HG03521 (cell line): ENCODE data around the gene PNMA5.
"Not testable (repeated sequence)": the region's sequence is repeated elsewhere in the genome, so short reads cannot be mapped to it uniquely, and the experiment has no call there.

Experiments used
- ATAC-seq: cut with Tn5 transposase; IDR thresholded peaks from one replicate; pipeline ENCODE4 v1.9.1; 2021; ENCODE audit warnings: mild to moderate bottlenecking, moderate library complexity; ENCODE audit not compliant: unreplicated experiment

Gene PNMA5

GRCh38 chrX:152993933-152994332 is at the start of gene PNMA5:
TSS of gene PNMA5 (minus strand) at chrX:152994116. CDS start at chrX:152991598, 2,518 bp downstream.
- ATAC-seq: no peak

DNA sequence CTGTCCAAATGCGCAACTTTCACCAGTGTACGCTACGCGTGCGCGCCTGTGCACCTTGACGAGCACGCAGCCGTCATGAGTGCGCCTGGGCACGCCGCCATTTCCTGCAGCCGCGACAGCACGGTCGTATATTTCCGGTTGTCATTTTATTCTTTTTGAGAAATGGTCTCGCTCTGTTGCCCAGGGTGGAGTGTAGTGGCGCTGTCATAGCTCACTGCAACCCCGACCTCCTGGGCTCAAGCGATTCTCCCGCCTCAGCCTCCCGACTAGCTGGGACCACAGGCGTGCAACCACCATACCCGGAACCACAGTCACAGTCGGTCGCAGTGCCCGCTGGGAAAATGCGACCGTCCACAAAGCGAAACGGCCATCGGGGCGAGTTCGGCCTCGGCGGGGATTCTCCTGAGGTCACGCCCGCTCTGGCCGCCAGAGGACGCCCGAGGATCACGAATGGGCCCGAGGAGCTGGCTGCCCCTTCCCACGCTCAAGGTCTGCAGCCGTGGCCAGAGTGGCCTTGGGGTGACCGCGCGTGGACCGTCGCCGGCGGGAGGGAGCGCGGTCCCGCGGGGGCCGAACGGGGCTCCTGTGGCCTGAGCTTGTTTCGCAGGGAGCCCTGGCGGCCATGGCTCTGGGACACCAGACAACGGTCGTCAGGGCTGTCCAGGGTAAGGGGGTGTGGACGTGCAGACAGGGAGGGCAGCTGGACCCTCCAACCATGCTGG is 38.6 kb upstream of the PNMA5 start:
- peak; percentile 79 for ATAC-seq

GRCh38 chrX:153030801-153031200 is 36.9 kb upstream of the PNMA5 start:
- ATAC-seq: no peak

- no peak for ATAC-seq
Observed at GRCh38 chrX:153029875-153030274, 36.0 kb upstream of the PNMA5 start.

DNA sequence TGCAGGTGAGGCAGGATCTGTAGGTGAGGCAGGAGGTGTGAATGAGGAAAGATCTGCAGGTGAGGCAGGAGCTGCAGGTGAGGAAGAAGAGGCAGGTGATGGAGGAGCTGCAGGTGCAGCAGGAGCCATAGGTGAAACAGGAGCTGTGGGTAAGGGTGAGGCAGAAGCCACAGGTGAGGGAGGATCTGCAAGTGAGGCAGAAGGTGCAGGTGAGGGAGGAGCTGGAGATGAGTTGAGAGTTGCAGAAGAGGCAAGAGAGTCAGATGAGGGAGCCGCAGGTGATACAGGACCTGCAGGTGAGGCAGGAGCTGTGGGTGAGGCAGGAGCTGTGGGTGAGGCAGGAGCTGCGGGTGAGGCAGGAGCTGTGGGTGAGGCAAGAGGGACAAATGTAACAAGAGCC is 35.2 kb upstream of the PNMA5 start:
- ATAC-seq: no peak

GRCh38 chrX:153028487-153028886 is 34.6 kb upstream of the PNMA5 start:
- ATAC-seq: not testable (repeated sequence)

GRCh38 chrX:153026501-153026900 is 32.6 kb upstream of the PNMA5 start:
- ATAC-seq: not testable (repeated sequence)

DNA sequence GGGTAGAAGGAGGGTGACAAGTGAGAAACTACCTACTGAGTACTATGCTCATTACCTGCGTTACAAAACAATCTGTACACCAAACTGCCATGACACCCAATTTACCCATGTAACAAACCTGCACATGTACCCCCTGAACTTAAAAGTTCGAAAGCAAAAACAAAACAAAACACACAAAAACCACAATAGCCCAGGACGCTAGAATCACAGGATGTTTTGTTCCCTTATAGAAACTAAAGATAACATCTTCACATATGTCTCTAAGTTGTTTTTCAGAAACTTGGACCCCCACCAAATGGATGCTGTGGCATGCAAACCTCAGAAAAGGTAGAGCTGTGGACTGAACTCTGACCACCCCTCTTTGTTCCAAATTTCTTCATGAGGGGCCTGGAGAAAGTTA is 25.2 kb upstream of the PNMA5 start:
- ATAC-seq: no peak

- ATAC-seq: not testable (repeated sequence)
Observed at GRCh38 chrX:153017174-153017573, 23.3 kb upstream of the PNMA5 start.

DNA sequence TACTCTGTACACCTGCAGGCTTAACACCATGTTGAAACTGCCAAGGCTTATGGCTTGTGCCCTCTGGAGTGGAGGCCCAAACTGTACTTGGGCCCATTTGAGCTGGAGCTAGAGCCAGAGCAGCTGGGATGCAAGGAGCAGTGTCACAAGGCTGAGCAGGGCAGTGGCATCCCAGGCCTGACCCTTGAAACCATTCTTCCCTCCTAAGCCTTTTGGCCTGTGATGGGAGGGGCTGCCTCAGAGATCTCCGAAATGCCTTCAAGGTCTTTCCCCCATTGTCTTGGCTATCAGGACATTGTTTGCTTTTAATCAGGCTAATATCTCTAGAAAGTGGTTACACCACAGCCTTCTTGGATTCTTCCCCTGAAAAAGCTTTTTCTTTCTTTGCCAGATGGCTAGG is 10.9 kb upstream of the PNMA5 start:
- ATAC-seq: no peak

GRCh38 chrX:153003981-153004380 is 10.1 kb upstream of the PNMA5 start:
- ATAC-seq: no peak

DNA sequence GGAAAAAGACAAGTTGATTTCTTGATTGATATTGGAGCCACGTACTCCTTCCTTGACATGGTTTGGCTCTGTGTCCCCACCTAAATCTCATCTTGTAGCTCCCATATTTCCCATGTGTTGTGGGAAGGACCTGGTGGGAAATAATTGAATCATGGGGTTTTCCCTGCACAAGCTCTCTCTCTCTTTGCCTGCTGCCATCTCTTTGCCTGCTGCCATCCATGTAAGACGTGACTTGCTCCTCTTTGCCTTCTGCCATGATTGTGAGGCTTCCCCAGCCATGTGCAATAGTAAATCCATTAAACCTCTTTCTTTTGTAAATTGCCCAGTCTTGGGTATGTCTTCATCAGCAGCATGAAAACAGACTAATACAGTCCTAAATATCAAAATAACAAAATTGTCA is 8.3 kb upstream of the PNMA5 start:
- ATAC-seq: not testable (repeated sequence)

DNA sequence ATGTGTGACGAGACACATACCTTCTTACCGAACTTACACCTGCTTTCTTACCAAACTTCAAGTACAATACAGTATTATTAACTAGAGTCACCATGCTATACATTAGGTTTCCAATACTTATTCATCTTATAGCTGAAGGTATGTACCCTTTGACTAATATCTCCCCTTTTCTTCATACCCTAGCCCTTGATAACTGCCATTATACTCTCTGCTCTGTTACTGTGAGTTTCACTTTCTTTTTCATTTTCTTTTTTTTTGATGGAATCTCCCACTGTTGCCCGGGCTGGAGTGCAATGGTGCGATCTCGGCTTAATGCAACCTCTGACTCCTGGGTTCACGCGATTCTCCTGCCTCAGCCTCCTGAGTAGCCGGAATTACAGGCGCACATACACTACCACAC is 3.4 kb upstream of the PNMA5 start:
- ATAC-seq: no peak

DNA sequence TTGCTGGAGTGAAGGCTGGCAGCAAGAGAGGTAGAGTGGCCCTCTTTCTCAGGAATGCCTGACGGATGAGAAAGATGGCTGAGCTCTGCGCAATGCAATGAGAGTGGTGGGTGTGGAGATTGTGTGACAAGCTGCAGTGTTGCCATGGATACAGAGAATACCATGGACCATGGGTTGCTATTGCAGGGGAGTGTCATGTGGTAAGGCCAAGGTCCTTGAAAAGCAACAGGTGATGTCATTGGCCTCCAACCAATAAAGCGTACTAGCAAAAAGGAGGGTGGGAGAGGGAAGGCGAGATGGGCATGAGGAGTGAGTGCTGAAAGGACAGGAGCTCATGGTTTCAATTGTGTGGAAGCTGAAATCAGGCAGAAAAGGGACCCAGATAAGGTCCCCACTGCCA is 1.8 kb downstream of the PNMA5 start:
- ATAC-seq: no peak

DNA sequence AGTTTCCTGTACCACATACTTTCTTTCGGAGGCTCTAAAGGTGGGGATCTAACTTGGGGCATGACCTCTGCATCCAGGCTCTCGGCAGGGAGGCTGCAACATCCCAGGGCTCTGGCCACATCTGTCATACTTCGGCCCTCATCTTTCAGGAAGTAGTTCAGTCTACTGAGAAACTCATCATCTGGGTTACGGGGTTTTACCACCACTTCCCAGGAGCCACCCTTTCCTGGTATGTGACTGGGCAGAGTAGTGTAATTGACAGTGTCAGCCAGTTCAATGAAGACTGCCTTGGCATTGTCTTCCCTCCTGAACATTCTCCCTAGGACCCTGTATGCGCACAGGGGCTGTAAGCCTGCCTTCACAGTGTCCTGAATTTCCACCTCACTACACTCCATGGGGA is 2.8 kb downstream of the PNMA5 start:
- ATAC-seq: no peak

DNA sequence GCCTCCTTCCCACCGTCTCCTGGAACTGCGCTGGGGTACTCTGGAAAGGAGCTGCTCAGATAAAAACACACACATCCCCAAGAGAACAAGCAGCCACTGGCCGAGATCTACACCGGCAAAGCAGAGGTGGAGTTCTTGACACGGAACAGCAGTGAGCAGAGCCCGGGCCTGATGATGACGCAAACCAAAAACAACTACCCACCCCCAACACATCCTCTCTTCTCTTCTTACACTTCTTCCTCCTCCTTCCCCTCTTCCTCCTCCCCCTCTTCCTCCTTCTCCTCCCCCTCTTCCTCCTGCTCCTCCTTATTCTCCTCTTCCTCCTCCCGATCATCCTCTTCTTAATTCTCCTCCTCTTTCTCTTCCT is 4.6 kb downstream of the PNMA5 start:
- ATAC-seq: no peak

DNA sequence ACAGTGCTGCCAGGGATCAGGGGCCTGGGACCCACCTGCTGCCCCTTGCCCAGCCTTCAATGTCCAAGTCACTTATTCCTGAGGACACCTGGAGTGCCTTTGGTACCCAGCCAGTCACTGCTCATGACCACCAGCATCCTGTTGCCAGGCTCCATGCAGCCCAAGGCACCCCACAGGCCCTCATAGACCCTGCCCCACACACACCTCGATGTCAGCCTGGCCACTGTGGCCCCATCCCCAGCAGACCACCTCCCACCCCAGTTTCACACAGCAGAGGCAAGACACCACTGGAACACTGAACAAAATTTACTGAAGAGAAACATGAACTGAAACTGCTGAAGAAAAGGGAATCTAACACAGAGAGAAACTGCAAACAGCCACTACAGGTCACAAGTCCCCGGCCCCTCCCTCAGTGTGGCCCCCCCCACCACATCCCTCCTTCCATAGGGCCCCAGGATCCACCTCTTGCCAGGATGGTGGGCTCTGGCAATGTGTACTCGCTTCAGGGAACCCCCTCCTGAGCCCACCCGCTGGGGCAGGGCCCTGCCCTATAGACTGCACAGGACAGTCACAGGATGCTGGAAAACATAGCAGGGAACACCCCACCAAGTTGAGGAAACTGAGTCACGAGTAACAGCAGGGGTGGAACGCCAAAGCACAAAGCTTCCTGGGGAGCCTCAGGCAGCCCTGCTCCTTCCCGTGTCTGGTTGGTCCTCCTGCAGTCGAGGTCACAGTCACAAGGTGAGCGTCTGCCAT is 5.2 kb downstream of the PNMA5 start:
- no peak for ATAC-seq

DNA sequence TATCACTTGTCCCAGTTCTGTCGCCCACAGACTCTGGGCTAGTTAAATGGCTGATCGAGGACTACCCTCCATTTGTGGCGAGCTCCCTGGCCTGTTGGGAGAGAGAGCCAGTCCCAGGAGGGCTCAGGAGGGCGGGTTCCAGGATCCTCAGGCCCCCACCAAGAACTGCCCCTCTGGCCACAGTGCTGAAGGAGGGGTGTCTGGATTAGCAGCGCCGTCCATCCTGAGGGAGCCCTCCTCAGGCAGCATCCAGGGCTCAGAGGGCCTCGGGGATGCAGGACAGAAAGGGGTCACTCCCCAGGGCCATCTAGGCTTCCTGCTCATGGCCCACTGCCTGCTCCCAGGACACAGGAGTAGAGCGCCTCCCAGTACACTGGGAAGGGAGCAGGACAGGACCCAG is 6.1 kb downstream of the PNMA5 start:
- ATAC-seq: no peak

DNA sequence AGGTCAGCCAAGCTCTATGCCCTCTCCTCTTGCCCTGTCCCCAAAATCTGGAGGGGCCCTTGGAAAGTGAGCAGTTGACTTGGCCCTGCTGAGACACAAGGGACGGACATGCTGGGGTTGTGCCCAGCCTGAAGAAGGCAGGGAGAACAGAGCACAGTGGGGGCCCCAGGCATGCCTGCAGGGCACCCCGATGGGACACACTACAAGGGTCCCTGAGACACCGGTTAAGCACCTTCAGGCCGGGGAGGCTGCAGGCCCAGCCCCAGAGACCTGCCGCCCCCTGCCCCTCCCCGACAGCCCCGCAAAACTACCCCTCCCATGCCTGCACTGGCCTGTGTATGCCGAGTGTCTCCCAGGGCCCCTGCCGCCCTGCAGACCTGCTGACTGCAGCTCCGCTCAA is 6.8 kb downstream of the PNMA5 start:
- not testable (repeated sequence) for ATAC-seq

GRCh38 chrX:152985383-152985782 is 8.5 kb downstream of the PNMA5 start:
- not testable (repeated sequence) for ATAC-seq

GRCh38 chrX:152968193-152968592 is 25.7 kb downstream of the PNMA5 start:
- ATAC-seq: no peak

DNA sequence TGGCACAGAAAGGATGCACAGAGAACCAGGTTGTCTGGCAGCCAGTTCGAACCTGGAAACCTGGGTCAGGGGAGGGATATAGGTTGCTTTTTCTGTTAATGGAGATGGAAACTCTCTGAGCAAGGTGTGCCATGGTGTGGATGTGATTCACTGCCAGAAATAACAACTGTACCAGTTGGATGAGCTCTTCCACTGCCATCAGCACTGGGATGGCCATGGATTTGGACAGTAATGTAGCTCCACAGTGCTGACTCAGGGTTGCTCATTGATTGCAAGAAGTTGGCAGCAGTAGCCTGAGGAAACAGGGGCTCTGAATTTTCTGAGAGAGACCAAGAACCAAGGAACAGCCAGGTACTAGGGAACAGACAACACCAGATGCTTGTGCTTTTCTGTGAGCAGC is 33.8 kb downstream of the PNMA5 start:
- ATAC-seq: no peak
